M059J (cell line): Measurements from ENCODE around the gene HBA1. TPM values are rescaled to one million over a fixed set of nuclear protein-coding genes. Genes with fewer than 3 reads are reported as not detected.
"Not testable (repeated sequence)": the region's sequence is repeated elsewhere in the genome, so short reads cannot be mapped to it uniquely, and the experiment has no call there.

Experiments
- DNase-seq: peaks from one replicate; pipeline ENCODE4 v3.0.0-alpha.2; 2012; ENCODE audit warnings: low read depth
- total RNA-seq: library from RNA; depleted of rRNA; stranded (reverse); fragments of >200 nt; shearing (Covaris generic); gene quantifications from 2 replicates; pipeline ENCODE4 v1.2.3, GENCODE V29; 2014

HBA1 gene
- total RNA-seq, 1 experiment from 2014 or later = not detected

GRCh38 chr16:175011-175949, 1.2 kb upstream of the HBA1 start:
- no peak for DNase-seq

GRCh38 chr16:176006-176405, 474 bp upstream of the HBA1 start:
- not testable (repeated sequence) for DNase-seq

- DNase-seq = no peak
Measured at GRCh38 chr16:177394-177822, 928 bp downstream of the HBA1 start.

GRCh38 chr16:177981-178667, 1.6 kb downstream of the HBA1 start:
- DNase-seq = no peak

GRCh38 chr16:178668-179015, 2.2 kb downstream of the HBA1 start:
- DNase-seq = no peak

- DNase-seq = no peak
Measured at GRCh38 chr16:179211-180092, 3.0 kb downstream of the HBA1 start.

GRCh38 chr16:180101-180675, 3.7 kb downstream of the HBA1 start, which contains the start of gene HBQ1:
HBQ1 (plus strand) TSS chr16:180459; CDS start chr16:180487, 28 bp downstream.
- no peak for DNase-seq

GRCh38 chr16:180681-181564, 4.4 kb downstream of the HBA1 start:
- DNase-seq = peak; percentile 62

- no peak for DNase-seq
Measured at GRCh38 chr16:181565-182021, 5.1 kb downstream of the HBA1 start.

- no peak for DNase-seq
Measured at GRCh38 chr16:183005-183404, 6.5 kb downstream of the HBA1 start.

- no peak for DNase-seq
Measured at GRCh38 chr16:185213-185612, 8.7 kb downstream of the HBA1 start.

- DNase-seq = no peak
Measured at GRCh38 chr16:185691-186090, 9.2 kb downstream of the HBA1 start.

GRCh38 chr16:187330-187729, 10.8 kb downstream of the HBA1 start:
- DNase-seq = no peak

- no peak for DNase-seq
Measured at GRCh38 chr16:188674-189073, 12.2 kb downstream of the HBA1 start.

- DNase-seq = no peak
Measured at GRCh38 chr16:189604-190186, 13.2 kb downstream of the HBA1 start.

- no peak for DNase-seq
Measured at GRCh38 chr16:191831-192230, 15.4 kb downstream of the HBA1 start.

GRCh38 chr16:192686-193085, 16.2 kb downstream of the HBA1 start:
- no peak for DNase-seq

- no peak for DNase-seq
Measured at GRCh38 chr16:193441-193840, 17.0 kb downstream of the HBA1 start.

- DNase-seq = no peak
Measured at GRCh38 chr16:194516-194915, 18.0 kb downstream of the HBA1 start.

GRCh38 chr16:200388-200787, 23.9 kb downstream of the HBA1 start:
- peak; percentile 82 for DNase-seq
